ENCODE results near the gene TUBA1C.

TUBA1C gene

DNA sequence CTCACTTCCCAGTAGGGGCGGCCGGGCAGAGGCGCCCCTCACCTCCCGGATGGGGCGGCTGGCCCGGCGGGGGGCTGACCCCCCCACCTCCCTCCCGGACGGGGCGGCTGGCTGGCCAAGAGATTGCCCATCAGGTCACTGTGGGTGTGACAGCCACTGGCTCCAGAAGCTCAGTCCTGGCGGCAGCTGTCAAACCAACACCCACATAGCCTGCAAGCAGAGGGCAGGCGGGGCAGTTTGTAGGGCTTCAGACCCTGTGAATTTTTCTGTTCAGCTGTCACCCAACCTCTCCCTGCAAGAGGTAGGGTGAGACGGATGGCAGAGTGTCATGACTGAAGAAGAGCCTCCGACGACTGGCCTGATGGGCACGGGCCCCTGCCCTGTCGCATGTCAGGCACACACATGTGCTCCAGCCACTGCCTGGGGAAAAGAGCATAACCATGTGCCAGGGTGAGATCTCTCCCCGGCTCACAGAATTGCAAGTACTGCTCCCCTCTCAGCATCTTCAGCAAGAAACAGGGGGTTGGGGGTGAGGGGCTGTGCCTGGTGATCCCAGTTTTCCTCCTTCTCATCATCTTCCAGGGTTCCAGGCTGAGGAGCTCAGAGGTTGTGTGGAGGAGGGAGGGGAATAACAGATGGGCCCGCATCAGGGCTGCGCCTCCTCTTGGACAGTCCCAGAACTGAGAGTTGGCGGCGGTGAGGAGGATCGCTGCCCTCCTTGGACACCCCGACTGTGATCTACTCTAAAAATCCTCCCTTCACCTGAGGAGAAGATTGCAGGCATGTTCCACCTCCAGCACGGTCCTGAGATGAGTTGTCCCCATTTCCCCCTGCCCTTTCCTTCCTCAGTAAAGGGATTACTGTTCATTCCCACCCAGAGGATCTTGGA, 18.9 kb downstream of the TUBA1C start:
- peak; percentile 17 for DNase-seq (ENCODE audit: low spot score)

DNA sequence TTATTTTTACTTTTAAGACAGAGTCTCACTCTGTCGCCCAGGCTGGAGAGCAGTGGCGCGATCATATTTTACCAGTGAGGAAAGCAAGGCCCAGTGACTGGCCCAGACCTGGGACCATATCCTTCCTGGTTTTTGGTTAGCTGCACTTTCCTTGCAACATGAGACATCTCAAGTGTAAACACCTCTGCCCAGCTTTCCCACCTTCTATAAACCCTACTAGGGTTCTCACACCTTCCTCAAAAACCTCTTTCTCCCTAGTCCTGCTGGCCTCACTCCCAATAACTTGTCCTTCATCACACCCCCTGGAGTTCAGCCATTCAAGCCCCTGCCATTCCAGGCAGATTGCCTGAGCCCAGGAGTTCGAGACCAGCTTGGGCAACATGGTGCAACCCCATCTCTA, 19.8 kb downstream of the TUBA1C start:
- DNase-seq (ENCODE audit: low spot score), result no peak

DNA sequence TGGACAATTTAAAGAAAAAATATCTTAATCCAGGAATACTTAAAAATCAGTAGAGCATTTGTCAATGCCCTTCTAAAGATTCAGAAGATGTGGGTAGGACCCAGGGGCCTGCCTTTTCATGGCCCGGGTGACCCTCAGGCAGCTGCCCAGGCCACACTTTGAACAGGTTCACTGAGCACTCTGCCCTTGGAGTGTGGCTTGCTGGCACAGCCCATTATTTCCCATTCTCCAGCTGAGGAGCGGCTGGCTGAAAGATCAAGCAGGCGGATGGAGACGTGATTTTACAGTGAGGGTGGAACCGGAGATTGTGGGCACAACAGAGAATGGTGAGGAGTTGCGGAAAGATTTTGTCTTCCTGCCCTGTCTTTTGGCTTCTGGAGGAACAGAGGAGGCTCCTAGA, 23.0 kb downstream of the TUBA1C start:
- DNase-seq (ENCODE audit: low spot score), result no peak

DNA sequence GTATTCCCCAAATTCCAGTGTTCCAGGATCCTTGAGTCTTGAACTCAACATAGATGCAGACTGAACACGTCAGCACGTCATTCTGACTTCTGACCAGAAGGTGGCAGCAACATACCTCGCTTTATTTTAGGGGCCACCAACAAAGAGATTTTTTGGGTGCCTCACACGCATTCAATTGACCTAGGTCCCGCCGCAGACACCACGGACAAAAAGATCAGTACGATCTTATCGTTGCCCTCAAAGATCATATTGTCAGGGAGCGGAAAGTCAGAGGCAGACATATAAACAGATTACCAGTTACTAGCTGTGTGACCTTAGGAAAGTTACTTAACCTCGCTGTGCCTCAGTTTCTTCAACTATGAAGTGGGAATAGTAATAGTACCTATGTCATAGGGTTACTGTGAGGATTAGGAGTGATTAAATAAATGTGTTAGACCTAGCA, 23.6 kb downstream of the TUBA1C start:
- peak; percentile 75 for DNase-seq (ENCODE audit: low spot score)

DNA sequence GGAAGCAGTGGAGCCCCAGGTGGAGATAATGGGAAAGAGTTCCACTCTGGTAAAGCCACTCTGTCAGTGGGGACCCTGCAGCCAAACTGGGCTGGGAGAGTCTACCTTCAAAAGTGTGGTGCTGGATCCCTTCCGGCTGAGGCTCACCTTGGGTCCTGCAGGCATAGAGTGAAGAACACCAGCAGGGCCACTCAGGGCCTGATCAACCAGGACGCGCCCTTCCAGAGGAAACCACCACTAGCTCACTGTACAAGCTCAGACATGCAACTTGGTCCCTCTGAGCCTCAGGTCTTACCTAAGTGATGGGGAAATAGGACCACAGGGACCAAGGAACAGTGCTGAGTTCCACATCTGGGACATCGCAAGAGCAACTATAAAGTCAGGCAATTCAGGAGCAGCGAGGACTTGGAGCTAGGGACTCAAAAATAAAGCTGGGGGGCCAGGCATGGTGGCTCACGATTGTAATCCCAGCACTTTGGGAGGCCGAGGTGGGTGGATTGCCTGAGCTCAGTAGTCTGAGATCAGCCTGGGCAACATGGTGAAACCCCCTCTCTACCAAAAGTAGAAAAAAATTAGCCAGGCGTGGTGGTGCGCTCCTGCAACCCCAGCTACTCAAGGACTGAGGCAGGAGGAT, 24.2 kb downstream of the TUBA1C start:
- DNase-seq (ENCODE audit: low spot score), result no peak

DNA sequence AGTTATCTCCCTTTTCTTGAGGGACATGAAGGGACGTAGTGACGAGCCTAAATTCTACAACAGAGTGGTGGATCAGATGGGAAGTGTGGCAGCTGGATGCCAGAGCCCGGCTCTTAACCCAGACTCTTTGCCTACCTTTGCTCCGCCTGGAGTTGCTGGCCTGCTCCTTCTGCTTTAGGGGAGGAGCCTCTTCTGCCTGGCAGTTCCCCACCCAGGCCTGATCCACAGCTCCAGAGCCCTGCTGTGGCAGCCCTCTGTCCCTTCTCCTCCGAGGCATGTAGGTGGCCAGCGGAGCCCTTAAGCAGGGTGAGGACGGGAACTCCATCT, 27.8 kb downstream of the TUBA1C start:
- no peak for DNase-seq (ENCODE audit: low spot score)

DNA sequence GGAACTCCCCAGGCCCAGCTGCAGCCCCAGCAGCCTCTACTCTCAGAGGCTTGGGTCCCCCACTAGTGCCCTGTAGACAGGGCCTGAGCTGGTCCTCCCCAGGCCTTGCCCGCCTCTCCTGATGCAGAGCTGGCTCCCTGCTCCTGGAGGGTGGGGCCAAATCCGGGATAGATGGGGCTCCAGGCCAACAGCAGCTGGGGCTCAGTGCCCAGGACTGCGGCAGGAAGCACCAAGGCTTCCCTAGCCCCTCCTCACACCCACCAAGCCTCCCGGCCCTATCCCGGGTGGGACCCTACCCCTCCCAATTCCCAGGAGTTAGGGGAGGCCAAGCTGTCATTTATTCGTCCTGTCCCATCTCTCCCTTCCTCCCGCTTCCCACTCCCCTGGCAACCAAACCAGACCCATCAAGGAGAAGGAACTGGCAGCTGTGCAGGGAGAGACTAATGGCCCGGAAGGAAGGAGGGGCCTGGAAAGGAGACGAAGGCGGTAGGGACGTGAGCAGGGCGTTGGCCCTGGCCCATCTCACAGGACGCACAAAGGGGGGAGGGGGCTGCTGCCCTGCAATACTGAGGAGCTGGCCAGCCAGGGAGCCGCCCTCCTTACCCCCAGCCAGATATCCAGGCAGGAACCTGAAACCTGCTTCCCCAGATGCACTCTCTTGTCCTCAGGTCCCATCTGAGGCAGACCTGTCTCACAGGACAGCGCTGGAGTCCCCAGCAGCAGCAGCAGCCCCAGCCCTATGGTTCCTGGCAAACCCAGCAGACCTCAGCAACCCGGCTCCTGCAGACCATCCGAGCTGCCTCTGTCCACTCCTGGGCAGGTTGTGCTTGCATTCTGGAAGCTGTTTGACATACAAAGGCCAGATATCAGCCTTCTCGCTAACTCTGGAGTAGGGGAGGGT, 28.4 kb downstream of the TUBA1C start:
- peak; percentile 25 for DNase-seq (ENCODE audit: low spot score)

DNA sequence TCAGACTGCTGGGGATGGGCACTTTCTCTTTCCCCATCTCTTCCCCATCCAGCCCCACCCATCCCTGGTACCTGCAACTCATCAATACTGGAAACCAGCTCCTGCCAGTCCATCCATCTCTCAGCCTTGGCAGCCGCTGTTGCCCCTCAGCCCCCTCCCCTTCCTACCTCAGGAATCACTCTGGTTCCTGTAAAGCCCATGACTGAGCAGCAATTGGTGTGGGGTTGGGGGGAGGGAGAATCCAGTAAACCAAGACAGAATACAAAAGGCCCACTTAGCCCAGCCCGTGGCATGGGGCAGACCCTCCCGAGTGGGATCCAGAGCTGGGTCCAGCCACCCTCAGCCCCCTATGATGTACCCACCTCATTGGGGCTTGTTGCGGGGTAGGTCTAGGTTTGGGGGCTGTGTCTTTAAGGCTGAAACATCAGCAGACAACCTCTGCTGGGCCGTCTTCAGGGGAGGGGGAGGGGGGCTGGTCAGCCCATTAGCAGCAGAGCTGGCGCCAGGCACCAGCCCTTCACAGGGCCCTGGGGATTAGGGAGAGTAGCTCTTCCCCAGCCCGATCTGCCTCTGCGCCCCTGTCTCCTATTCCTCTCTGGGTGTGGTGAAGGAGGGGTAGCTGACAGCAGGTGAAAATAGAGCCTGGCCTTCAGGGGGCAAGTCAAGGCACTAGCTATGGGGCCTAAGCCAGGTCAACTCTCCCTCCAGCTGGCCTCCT, 29.4 kb downstream of the TUBA1C start:
- peak; percentile 18 for DNase-seq (ENCODE audit: low spot score)

DNA sequence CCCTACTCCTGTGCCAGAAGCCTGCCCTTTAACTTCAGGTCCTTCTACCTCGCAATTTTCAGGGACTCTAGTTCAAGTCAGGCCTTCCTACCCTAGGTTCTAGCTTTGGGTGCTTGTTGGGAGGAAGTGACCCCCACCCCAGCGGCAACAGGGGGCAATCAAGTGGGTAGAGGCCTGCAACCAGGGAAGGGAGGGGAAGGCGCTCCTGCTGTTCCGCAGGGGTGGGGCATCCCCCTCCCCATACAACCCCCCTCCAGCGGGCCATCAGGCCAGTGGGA, 29.9 kb downstream of the TUBA1C start:
- no peak for DNase-seq (ENCODE audit: low spot score)

DNA sequence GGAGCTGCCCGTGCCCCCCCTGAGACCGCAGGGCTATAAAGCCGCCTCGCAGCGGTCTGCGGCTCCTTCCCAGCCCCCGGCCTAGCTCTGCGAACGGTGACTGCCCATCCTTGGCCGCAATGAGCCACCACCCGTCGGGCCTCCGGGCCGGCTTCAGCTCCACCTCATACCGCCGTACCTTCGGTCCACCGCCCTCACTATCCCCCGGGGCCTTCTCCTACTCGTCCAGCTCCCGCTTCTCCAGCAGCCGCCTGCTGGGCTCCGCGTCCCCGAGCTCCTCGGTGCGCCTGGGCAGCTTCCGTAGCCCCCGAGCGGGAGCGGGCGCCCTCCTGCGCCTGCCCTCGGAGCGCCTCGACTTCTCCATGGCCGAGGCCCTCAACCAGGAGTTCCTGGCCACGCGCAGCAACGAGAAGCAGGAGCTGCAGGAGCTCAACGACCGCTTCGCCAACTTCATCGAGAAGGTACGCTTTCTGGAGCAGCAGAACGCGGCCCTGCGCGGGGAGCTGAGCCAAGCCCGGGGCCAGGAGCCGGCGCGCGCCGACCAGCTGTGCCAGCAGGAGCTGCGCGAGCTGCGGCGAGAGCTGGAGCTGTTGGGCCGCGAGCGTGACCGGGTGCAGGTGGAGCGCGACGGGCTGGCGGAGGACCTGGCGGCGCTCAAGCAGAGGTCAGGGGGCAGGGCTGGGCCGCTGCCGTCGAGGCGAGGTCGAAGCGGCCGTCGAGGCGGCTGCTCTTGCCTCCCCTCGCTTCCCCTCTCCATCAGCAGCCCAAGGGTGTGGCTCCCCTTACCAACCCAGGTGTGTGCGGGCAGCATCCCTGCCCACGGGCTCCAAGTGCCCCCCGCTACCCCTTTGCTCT, 30.4 kb downstream of the TUBA1C start, which contains the start of gene PRPH:
TSS of gene PRPH (plus strand) at position 66 of the 855 bp plus-strand sequence. CDS start at position 120, 54 bp downstream.
- peak; percentile 34 for DNase-seq (ENCODE audit: low spot score)

DNA sequence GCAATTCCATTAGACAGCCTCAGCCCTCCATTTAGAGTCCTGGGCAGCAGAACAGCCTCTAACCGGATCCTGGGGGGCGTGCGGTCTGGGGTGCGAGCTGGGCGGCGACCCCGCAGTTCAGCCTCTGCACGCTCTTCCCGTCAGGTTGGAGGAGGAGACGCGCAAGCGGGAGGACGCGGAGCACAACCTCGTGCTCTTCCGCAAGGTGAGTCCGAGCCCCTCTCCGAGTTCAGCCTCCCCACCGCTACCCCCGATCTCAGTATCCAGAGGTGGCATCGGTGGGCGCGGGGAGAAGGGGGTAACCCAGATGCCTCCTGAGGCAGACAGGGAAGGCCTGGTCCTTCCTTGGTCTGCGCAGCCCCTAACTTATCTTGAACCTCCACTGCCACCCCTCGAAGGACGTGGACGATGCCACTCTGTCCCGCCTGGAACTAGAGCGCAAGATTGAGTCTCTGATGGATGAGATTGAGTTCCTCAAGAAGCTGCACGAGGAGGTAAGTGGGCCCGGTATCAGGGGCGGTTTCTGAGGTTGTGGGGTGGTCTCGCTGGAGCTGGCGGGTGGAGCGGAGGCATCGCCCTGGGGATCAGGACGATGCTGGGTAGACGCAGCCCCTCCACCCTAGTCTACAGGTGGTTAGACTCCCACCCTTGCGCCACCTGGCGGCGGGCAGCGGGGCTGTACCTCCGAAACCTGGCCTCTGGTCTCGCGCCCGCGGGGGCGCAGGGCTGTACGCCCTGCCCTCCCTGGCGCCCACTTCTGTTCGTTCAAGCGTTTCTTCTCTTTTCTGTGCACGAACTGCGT, 31.4 kb downstream of the TUBA1C start:
- DNase-seq (ENCODE audit: low spot score), result peak; percentile 91

DNA sequence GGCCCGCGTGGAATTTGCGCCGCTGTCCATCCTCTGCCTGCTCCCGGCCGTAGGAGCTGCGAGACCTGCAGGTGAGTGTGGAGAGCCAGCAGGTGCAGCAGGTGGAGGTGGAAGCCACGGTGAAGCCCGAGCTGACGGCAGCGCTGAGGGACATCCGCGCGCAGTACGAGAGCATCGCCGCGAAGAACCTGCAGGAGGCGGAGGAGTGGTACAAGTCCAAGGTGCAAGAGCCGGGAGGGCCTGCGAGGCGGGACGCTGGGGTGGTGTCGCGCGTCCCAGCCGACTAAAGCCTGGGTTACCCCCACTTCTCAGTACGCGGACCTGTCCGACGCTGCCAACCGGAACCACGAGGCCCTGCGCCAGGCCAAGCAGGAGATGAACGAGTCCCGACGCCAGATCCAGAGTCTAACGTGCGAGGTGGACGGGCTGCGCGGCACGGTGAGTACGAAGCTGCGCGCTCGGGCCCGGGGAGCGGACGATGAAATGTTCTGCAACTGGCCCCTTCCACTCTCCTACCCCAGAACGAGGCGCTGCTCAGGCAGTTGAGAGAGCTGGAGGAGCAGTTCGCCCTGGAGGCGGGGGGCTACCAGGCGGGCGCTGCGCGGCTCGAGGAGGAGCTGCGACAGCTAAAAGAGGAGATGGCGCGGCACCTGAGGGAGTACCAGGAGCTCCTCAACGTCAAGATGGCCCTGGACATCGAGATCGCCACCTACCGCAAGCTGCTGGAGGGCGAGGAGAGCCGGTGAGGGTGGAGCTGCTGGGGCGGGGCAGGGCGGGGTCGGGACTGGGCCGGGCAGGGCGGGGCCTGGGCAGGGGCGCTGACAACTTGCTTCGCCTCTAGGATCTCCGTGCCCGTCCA, 32.2 kb downstream of the TUBA1C start:
- DNase-seq (ENCODE audit: low spot score), result peak; percentile 89

DNA sequence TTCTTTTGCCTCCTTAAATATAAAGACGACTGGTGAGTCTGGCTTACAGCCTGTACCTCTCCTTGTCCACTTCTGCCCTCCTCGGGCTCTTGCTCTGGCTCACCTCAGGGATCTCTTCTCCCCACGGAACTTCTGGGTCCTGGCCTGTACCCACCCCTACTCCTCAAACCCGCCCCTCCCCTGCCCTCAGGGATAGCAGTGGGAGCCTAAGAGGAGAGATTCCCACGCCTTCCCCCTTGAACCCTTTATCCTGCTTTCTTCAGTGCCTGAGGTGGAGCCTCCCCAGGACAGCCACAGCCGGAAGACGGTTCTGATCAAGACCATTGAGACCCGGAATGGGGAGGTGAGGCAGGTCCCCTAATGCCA, 32.8 kb downstream of the TUBA1C start:
- no peak for DNase-seq (ENCODE audit: low spot score)

DNA sequence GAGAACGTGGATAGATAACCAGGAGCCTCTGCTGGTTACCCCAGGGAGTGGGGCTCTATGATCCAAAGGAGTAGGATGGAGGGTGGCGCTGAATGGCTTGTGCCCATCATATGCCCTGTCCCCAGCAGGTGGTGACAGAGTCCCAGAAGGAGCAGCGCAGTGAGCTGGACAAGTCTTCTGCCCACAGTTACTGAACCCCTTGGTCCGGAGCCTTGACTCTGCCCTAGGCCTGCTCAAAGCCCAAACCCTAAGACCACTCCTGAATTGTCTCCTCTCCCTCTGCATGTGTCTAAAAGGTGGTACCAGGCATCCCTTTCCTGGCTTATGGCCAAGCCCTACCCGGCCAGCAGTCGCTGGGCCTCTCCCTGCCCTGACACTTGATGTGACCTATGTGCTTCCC, 33.3 kb downstream of the TUBA1C start:
- no peak for DNase-seq (ENCODE audit: low spot score)

DNA sequence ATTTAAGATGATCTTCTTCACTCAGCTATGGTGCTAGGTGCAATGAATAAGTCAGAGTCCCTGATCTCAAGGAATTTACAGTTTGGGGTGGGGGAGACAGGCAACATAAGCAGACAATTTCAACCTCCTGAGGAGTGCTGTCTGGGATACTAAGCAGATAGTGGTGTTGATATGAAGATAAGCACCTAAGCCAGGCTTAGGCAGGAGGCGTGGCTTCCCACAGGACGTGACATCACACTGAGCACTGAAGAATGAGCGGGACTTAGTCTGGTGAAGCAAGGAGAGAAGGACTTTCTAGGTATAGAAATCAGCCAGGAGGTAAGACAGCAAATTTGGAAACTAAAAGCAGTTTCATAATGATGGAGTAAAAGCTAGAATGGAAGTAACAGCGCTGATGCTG, 36.9 kb downstream of the TUBA1C start:
- no peak for DNase-seq (ENCODE audit: low spot score)

DNA sequence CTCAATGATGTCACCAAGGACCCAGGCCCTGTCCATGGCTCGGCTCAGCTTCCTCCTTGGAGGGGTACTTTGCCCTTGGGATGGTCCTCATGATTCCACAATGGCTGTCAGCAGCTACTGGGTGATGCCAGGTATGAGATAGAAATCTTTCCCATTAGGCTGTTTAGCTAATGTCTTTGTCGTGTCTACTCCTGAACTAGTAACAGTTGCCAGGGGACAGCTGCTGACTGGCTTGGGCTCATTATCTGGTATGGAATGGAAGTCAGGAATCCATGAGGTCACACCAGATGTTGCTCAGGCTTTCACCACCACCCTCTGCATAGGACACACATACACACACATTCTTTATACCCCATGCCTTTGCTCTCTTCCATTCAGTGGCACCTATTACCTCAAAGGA, 39.3 kb downstream of the TUBA1C start:
- no peak for DNase-seq (ENCODE audit: low spot score)

DNA sequence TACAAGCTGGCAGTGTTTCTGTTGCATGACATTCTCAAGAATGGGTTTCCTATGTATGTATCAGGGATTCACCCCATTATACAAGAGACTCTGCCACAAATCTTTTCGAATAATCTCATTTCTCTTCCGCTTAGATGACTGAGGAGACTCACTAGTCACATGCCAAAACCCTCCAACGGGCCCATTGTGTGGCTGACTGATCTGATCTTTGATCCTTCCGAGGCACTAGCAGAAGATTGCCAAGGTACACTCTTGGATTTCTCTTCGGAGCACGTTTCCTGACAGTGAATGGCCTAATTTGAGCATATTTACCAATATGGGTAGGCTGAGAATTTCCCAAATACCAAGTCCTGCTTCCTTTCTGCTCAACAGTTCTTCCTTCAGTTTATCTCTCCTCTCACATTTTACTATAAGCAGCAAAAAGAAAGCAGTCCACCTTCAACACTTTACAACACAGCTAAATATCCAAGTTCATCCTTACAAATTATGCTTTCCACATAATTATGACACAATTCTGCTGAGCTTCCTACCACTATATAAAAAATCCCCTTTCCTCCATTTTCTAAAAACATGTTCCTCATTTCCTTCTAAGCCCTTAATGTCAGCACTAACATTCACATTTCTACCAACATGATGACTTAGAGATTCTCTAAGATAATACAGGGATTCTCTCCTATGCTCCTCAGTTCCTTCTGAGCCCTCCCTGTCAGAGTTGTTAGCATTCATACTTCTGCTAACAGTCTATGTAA, 41.1 kb downstream of the TUBA1C start:
- no peak for DNase-seq (ENCODE audit: low spot score)

DNA sequence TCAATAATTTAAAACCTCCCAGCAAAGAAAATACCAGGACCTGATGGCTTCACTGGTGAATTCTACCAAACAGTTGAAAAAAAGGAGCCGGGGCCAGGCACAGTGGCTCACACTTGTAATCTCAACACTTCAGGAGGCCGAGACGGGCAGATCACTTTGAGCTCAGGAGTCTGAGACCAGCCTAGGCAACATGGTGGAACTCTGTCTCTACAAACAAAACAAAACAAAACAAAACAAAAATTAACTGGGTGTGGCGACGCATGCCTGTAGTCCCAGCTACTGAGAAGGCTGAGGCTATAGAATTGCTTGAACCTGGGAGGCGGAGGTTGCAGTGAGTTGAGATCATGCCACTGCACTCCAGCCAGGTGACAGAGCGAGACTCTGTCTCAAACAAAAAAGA, 44.5 kb downstream of the TUBA1C start:
- no peak for DNase-seq (ENCODE audit: low spot score)
